Caco-2 (cell line): ENCODE results near the gene XPR1. TPM values are rescaled to one million over a fixed set of nuclear protein-coding genes. Genes with fewer than 3 reads are reported as not detected.

Experiments
- BruUV-seq: library from RNA; stranded (reverse); fragments of 400-500 nt; replicated peaks from 2 replicates; lab custom pipeline; 2021; lab: Mats Ljungman, UMichigan
- CTCF ChIA-PET: fragments of 300-600 bp; sonication (Branson Sonifier 250); formaldehyde crosslinking; loops from one replicate; lab custom pipeline; 2022; ENCODE audit warnings: antibody characterized with exemption; lab: Charles Lee
- POLR2A ChIA-PET: fragments of 300-600 bp; sonication (Branson Sonifier 250); formaldehyde crosslinking; loops from one replicate; lab custom pipeline; 2022; ENCODE audit warnings: antibody characterized with exemption; lab: Charles Lee
- DNase-seq, 2 experiments: peaks; one replicate each; pipeline versions ENCODE4 v3.0.0 to v3.0.0-alpha.2; 2020 to 2022
- H3K27me3 ChIP-seq: replicated peaks from 2 replicates; pipeline ENCODE4 v1.6.0; 2011; ENCODE audit warnings: low read length; ENCODE audit not compliant: control insufficient read depth, insufficient read depth
- H3K36me3 ChIP-seq: 2 replicates; pipeline ENCODE4 v1.5.1; 2011; ENCODE audit warnings: low read length; ENCODE audit not compliant: control insufficient read depth, insufficient read depth
- H3K4me1 ChIP-seq: fragments of 250-450 bp; sonication (Bioruptor Pico); 2 replicates; pipeline ENCODE4 v1.5.1; 2020; ENCODE audit warnings: mild to moderate bottlenecking
- H3K4me3 ChIP-seq: 2 replicates; pipeline ENCODE4 v1.5.1; 2011; ENCODE audit warnings: low read depth, mild to moderate bottlenecking, control low read depth, low read length
- H3K9me3 ChIP-seq: fragments of 250-450 bp; sonication (Bioruptor Pico); 2 replicates; pipeline ENCODE4 v1.5.1; 2020; ENCODE audit warnings: mild to moderate bottlenecking, moderate library complexity
- H3K27ac Mint-ChIP-seq: one replicate; pipeline ENCODE4 v1.8.0; 2022; ENCODE audit warnings: mixed read lengths; ENCODE audit not compliant: unreplicated experiment
- H3K27me3 Mint-ChIP-seq: one replicate; pipeline ENCODE4 v1.8.0; 2022; ENCODE audit warnings: mixed read lengths; ENCODE audit not compliant: insufficient read depth, unreplicated experiment
- H3K36me3 Mint-ChIP-seq: one replicate; pipeline ENCODE4 v1.8.0; 2022; ENCODE audit warnings: mild to moderate bottlenecking, mixed read lengths; ENCODE audit not compliant: insufficient read depth, unreplicated experiment
- H3K4me1 Mint-ChIP-seq: one replicate; pipeline ENCODE4 v1.8.0; 2022; ENCODE audit warnings: low read depth, mixed read lengths; ENCODE audit not compliant: unreplicated experiment
- H3K4me3 Mint-ChIP-seq: one replicate; pipeline ENCODE4 v1.8.0; 2022; ENCODE audit warnings: mild to moderate bottlenecking, moderate library complexity, mixed read lengths; ENCODE audit not compliant: unreplicated experiment
- H3K9me3 Mint-ChIP-seq: one replicate; pipeline ENCODE4 v1.8.0; 2022; ENCODE audit warnings: mixed read lengths; ENCODE audit not compliant: unreplicated experiment
- intact Hi-C: fragments of 100-400 bp; cut with micrococcal nuclease; formaldehyde crosslinking; loops from one replicate; pipeline ENCODE4 v1.10.0; 2022; ENCODE audit not compliant: unreplicated experiment
- total RNA-seq: library from RNA; stranded (reverse); gene quantifications from 2 replicates; pipeline ENCODE4 v1.2.3, GENCODE V29; 2022
- TF ChIP-seq, protein P1 (sequence below), 2 experiments: fragments of 200-600 bp in 1 of 2; IDR thresholded peaks; 1 replicate in 1 of 2; 2 replicates in 1 of 2; pipeline versions ENCODE4 v1.5.1 to v1.8.0; 2011 to 2022; ENCODE audit warnings: antibody characterized with exemption in 1 of 2, control low read depth in 1 of 2, inconsistent platforms in 1 of 2, low read depth in 1 of 2, low read length in 1 of 2, mild to moderate bottlenecking in 1 of 2, moderate library complexity in 1 of 2; ENCODE audit not compliant: insufficient read depth in 1 of 2, severe bottlenecking in 1 of 2, unreplicated experiment in 1 of 2

The XPR1 gene
- total RNA-seq, 1 experiment from 2014 or later: 34.4 TPM

- H3K36me3 ChIP-seq: no peaks in the 10 kb centered on the region
- ChIA-PET POLR2A (no interaction called here), CTCF (no interaction called here)
- H3K4me3 ChIP-seq: no peak overlapping the region
- no peaks in the 10 kb centered on the region for H3K9me3 ChIP-seq
- no peak for DNase-seq
- H3K36me3 Mint-ChIP-seq: no peaks in the 10 kb centered on the region
- no peak overlapping the region for H3K4me3 Mint-ChIP-seq
- no peak overlapping the region for H3K27ac Mint-ChIP-seq
- BruUV-seq: no TSS peak
- no peaks in the 10 kb centered on the region for H3K27me3 Mint-ChIP-seq
- peaks cover 6% of the 10 kb centered on the region for H3K4me1 ChIP-seq
- H3K9me3 Mint-ChIP-seq: no peaks in the 10 kb centered on the region
- intact Hi-C loops: no loop called here
- H3K27me3 ChIP-seq: no peaks in the 10 kb centered on the region
- peaks cover 7% of the 10 kb centered on the region for H3K4me1 Mint-ChIP-seq
- TF ChIP-seq, protein P1, sequence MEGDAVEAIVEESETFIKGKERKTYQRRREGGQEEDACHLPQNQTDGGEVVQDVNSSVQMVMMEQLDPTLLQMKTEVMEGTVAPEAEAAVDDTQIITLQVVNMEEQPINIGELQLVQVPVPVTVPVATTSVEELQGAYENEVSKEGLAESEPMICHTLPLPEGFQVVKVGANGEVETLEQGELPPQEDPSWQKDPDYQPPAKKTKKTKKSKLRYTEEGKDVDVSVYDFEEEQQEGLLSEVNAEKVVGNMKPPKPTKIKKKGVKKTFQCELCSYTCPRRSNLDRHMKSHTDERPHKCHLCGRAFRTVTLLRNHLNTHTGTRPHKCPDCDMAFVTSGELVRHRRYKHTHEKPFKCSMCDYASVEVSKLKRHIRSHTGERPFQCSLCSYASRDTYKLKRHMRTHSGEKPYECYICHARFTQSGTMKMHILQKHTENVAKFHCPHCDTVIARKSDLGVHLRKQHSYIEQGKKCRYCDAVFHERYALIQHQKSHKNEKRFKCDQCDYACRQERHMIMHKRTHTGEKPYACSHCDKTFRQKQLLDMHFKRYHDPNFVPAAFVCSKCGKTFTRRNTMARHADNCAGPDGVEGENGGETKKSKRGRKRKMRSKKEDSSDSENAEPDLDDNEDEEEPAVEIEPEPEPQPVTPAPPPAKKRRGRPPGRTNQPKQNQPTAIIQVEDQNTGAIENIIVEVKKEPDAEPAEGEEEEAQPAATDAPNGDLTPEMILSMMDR (IDR thresholded peaks at IDR 0.05; ENCODE audit: insufficient read depth in 1 of 2, low read depth in 1 of 2, low read length in 1 of 2, severe bottlenecking in 1 of 2, unreplicated experiment in 1 of 2): no peak
Measured at GRCh38 chr1:180915426-180915965, 283.7 kb downstream of the XPR1 start.

DNA sequence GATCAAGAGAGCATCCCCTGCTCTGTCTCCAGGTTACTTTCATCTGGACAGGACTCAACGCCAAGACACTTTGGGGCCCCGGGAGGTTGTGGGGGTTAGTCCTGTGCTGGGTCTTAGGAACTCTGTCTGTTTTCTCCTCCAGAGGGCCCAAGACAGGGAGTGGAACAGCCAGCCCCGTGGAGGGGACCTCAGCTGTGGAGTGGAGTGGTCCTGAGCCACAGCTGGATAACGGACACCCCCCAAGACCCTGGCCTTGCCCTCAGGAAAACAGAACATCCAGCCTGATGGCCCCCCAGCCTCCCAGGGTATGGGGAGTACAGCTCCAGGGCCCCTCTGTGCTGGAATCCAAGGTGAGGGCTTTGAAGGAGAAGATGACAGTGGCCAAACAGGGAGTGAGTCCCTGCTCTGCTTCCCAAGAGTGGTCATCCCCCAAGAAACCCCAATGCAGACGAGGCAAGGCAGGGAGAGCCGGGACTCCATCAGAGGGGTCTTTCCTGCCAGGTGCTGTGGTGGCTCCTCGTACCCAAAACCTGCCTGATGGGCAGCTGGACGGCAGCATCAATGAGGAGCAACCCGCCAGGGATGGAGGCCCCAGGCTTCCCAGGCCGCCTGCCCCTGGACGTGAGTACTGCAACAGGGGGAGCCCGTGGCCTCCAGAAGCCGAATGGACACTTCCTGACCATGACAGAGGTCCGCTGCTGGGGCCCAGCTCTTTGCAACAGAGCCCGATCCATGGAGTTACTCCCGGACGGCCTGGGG, 284.4 kb downstream of the XPR1 start:
- intact Hi-C loops: no loop called here
- DNase-seq: no peak
- BruUV-seq: no TSS peak
- Histone ChIP-seq H3K4me1 (peaks cover 6% of the 10 kb centered on the region), H3K4me3 (no peak overlapping the region), H3K27me3 (no peaks in the 10 kb centered on the region), H3K9me3 (no peaks in the 10 kb centered on the region), H3K36me3 (no peaks in the 10 kb centered on the region)
- Mint-ChIP-seq H3K9me3 (no peaks in the 10 kb centered on the region), H3K4me3 (no peak overlapping the region), H3K27ac (no peak overlapping the region), H3K36me3 (no peaks in the 10 kb centered on the region), H3K4me1 (peaks cover 7% of the 10 kb centered on the region), H3K27me3 (no peaks in the 10 kb centered on the region)
- ChIA-PET POLR2A (no interaction called here), CTCF (no interaction called here)
- TF ChIP-seq, protein P1 (IDR thresholded peaks at IDR 0.05; ENCODE audit: insufficient read depth in 1 of 2, low read depth in 1 of 2, low read length in 1 of 2, severe bottlenecking in 1 of 2, unreplicated experiment in 1 of 2): no peak

DNA sequence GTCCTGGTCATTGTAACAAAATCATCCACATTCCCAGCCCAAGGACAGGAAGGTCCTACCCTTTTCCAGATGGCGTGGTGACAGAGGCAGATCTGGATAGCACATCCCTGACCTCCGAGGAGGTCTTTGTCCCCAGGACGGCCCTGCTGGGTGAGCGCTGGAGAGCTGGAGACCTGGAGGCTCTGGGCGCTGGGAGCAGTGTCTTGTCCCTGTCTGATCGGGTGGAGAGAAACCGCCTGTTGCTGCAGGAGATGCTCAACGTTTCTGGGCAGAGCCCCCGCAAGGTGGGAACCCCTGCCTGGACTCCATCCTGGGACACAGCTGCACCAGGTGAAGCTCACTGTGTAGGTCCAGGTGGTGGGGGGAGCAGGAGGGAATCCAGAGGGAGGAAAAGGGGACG, 284.9 kb downstream of the XPR1 start:
- no peak for DNase-seq
- ChIA-PET CTCF (no interaction called here), POLR2A (no interaction called here)
- Mint-ChIP-seq H3K9me3 (no peaks in the 10 kb centered on the region), H3K4me3 (no peak overlapping the region), H3K27me3 (no peaks in the 10 kb centered on the region), H3K27ac (no peak overlapping the region), H3K36me3 (no peaks in the 10 kb centered on the region), H3K4me1 (peaks cover 3% of the 10 kb centered on the region)
- Histone ChIP-seq H3K36me3 (no peaks in the 10 kb centered on the region), H3K9me3 (no peaks in the 10 kb centered on the region), H3K4me1 (peaks cover under 1% of the 10 kb centered on the region), H3K4me3 (no peak overlapping the region), H3K27me3 (no peaks in the 10 kb centered on the region)
- intact Hi-C loops: no loop called here
- TF ChIP-seq, protein P1 (IDR thresholded peaks at IDR 0.05; ENCODE audit: insufficient read depth in 1 of 2, low read depth in 1 of 2, low read length in 1 of 2, severe bottlenecking in 1 of 2, unreplicated experiment in 1 of 2): no peak
- no TSS peak for BruUV-seq
